GM18519 (cell line): ENCODE measurements around the gene ABCC5.
"Not testable (repeated sequence)": the region's sequence is repeated elsewhere in the genome, so short reads cannot be mapped to it uniquely, and the experiment has no call there.

Experiments used
- ATAC-seq: cut with Tn5 transposase; IDR thresholded peaks from one replicate; pipeline ENCODE4 v1.9.1; 2021; ENCODE audit warnings: mild to moderate bottlenecking, moderate library complexity; ENCODE audit not compliant: unreplicated experiment, low FRiP score

The ABCC5 gene

GRCh38 chr3:184017672-184018423 lies at the start of gene ABCC5:
Gene ABCC5, minus strand, starts transcription at chr3:184017884. Its CDS starts 3,492 bp downstream, at chr3:184014392.
- ATAC-seq, result peak; percentile 86

- ATAC-seq, result no peak
Observed at GRCh38 chr3:184066211-184066610, 48.5 kb upstream of the ABCC5 start.

GRCh38 chr3:184062637-184063036 lies 45.0 kb upstream of the ABCC5 start:
- no peak for ATAC-seq

- no peak for ATAC-seq
Observed at GRCh38 chr3:184059424-184059823, 41.7 kb upstream of the ABCC5 start.

- no peak for ATAC-seq
Observed at GRCh38 chr3:184058029-184058428, 40.3 kb upstream of the ABCC5 start.

GRCh38 chr3:184052767-184053166 lies 35.1 kb upstream of the ABCC5 start, which contains the start of gene HTR3C:
Gene HTR3C, plus strand, starts transcription at chr3:184053047. Its CDS starts 34 bp downstream, at chr3:184053081.
- ATAC-seq, result no peak

- ATAC-seq, result no peak
Observed at GRCh38 chr3:184050217-184050847, 32.6 kb upstream of the ABCC5 start.

- no peak for ATAC-seq
Observed at GRCh38 chr3:184045995-184046394, 28.3 kb upstream of the ABCC5 start.

GRCh38 chr3:184042617-184043016 lies 24.9 kb upstream of the ABCC5 start:
- no peak for ATAC-seq

GRCh38 chr3:184040010-184040409 lies 22.3 kb upstream of the ABCC5 start:
- ATAC-seq, result no peak

- no peak for ATAC-seq
Observed at GRCh38 chr3:184039414-184039813, 21.7 kb upstream of the ABCC5 start.

GRCh38 chr3:184038307-184038706 lies 20.6 kb upstream of the ABCC5 start:
- ATAC-seq, result not testable (repeated sequence)

- ATAC-seq, result no peak
Observed at GRCh38 chr3:184037816-184038215, 20.1 kb upstream of the ABCC5 start.

GRCh38 chr3:184031187-184031792 lies 13.6 kb upstream of the ABCC5 start, which contains the start of gene HTR3D:
Gene HTR3D, plus strand, starts transcription at chr3:184031742. Its CDS starts 0 bp downstream, at chr3:184031742.
- ATAC-seq, result no peak

GRCh38 chr3:184030536-184030935 lies 12.9 kb upstream of the ABCC5 start:
- ATAC-seq, result no peak

- ATAC-seq, result no peak
Observed at GRCh38 chr3:184029443-184029842, 11.8 kb upstream of the ABCC5 start.

- not testable (repeated sequence) for ATAC-seq
Observed at GRCh38 chr3:184028275-184028890, 10.7 kb upstream of the ABCC5 start.

- not testable (repeated sequence) for ATAC-seq
Observed at GRCh38 chr3:184025256-184025655, 7.6 kb upstream of the ABCC5 start.

GRCh38 chr3:184022323-184022722 lies 4.6 kb upstream of the ABCC5 start:
- no peak for ATAC-seq

GRCh38 chr3:184018424-184018973 lies 815 bp upstream of the ABCC5 start:
- ATAC-seq, result no peak
